NCI-H1092 treated with DMSO at 0.1 percent for 48 hours (cell line): ENCODE measurements around the gene PEX10.
A peak's percentile ranks its signal among the peaks of the same experiment; 100 is the strongest.

Experiments
- DNase-seq: peaks from one replicate; lab custom pipeline; 2025; lab: John Stamatoyannopoulos, UW

PEX10 gene

DNA sequence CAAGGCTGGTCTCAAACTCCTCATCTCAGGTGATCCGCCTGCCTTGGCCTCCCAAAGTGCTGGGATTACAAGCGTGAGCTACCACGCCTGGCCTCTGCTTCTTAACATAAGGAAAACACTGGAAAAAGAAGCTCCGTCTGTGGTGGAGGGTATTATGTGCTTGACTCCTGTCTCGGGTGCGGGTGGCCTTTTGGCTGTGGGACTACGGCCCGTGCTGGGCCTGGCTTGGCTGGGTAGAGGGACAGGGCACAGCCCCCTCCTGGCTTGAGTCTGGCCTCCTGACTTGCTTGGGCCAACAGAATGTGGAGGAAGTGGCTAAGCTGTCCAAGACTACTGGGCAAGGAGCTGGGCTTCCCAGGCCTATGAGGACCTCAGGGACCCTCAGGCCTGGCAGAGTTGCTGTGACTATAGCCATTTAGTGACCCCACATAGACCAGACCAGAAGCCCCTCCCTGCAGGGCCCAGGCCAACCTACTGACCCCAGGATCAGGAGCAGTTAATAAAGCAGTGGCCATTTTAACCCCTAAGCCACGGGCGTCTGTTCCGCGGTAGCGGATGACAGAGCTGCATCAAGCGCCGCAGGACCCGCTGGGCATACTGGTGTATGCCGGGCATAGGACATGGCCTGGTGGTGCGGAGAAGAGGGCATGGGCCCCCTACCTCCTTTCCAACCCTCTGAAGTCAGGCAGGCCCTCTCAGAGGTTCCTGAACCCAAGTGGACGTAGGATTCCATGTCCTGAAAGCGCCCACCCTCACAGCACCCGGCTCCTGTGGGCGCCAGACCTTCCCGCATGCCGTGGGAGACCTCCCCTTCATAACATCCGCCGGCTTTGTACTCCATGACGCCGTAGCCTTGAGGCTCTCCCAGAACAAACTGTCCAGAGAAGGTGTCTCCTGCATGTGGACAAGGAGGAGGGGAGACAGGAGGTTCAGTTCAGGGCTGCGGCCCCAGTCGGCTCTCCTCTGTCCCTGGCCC lies 25.4 kb downstream of the PEX10 start:
- no peak for DNase-seq

GRCh38 chr1:2385606-2386280 lies 26.6 kb downstream of the PEX10 start:
- DNase-seq: no peak

- no peak for DNase-seq
Observed at GRCh38 chr1:2384941-2385481, 27.4 kb downstream of the PEX10 start.

DNA sequence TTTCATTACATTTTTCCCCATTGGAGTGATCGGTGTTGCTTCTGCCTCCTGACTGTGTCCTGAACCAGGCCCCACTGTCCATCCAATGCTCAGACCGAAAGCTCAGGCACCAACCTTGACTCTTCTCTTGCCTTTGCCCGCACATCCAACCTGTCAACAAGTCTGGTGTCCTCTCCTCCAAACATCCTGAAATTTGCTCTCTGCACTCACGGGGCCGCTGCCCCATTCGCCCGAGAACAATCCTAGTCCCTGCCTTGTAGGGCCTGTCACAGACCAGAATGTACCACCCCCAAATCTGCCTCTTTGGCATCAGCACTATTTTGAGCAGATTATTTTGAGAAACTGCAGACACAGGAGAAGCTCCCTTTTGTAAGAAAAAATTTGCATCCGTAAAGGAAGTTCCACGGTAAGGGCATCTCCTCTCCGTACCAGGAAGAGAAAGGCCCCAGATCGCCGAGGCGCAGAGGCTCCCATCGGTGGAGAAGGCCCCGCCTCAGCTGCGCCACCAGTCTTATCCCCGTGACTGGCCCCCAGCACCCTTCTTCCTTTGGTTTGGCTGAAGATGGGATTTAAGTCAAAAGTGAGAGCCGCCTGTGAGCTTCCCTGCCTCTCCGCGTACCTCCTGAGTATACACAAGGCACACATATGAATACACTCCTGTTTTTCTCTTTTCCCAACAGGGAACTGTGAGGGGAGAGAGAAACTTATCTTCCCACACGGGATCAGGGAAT lies 28.1 kb downstream of the PEX10 start:
- DNase-seq: no peak

- no peak for DNase-seq
Observed at GRCh38 chr1:2383576-2383975, 28.8 kb downstream of the PEX10 start.

- no peak for DNase-seq
Observed at GRCh38 chr1:2382621-2383361, 29.6 kb downstream of the PEX10 start.

- DNase-seq: no peak
Observed at GRCh38 chr1:2381741-2382620, 30.4 kb downstream of the PEX10 start.

DNA sequence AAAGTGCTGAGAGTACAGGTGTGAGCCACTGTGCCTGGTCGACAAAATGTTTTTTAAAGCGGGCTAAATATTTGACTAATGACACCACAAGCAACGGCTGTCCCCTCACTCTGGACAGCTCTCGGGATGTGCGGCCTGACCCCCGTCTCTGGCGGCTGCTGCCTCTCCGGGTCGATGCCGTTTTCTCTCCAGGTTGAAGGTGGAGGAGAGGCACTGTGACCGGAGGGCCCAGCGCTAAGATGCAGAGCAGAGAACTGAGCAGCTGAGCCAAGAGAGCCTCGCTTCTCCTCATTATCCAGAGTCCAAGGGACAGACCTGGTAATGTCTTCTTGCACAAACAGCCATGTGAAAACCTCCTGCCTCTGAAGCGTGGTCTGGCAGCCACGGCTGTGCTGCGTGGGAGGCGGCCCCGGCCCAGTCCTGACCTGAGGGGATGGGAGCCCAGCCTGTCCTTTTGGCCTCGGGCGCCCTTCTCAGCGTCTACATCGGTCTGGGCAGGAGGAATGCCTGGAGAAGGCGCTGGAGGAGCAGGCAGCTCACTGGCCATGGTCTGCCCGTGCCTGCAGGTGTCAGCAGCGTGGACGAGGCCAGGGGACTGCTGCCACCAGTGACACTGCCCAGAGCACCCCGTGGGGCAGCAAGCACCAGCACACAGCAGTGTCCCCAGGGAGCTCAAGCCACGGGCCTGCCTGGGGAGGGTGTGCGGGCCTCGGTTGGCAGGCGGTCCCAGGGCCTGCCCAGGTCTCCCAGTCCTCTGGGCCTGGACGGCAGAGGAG lies 31.4 kb downstream of the PEX10 start:
- no peak for DNase-seq

- no peak for DNase-seq
Observed at GRCh38 chr1:2379733-2380404, 32.5 kb downstream of the PEX10 start.

DNA sequence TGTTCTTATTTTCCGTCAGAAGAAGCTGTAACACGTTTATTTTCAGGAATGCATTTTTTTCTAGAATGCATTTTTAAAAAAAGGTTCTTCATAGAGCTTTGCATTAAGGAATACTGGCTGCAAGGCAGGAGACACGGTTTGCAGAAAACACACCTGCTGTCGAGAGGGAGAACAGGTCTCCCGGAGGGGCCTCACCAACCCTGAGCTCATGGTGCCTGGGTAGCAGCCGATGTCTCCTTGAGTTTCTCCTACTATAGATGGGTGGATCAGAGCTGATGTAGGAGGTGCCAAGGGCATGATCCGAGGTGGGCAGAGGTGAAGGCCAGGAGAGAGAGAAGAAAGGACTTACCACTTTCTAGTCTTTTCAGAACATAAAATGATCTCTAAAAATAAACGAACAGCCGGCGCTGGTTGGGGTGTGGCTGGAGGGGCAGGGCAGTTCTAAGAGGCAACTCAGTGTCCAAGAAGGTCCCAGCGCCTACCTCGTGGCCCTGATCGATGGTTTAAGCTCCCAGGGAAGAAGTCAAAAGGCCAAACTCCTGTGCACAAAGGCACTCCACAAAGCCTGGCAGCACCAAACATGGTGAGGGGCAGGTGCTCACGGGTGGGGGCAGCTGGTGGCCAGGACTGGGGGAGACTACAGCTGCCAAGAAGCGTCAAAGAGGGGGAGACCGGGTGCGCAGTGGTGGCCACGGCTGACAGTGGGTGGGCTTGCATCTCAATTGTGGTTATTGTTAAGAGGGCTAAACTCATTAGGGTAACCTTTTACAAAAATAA lies 33.2 kb downstream of the PEX10 start:
- no peak for DNase-seq

- peak; percentile 20 for DNase-seq
Observed at GRCh38 chr1:2378441-2378851, 33.9 kb downstream of the PEX10 start.

GRCh38 chr1:2377751-2378440 lies 34.5 kb downstream of the PEX10 start:
- DNase-seq: no peak

GRCh38 chr1:2376931-2377672 lies 35.3 kb downstream of the PEX10 start:
- DNase-seq: no peak

DNA sequence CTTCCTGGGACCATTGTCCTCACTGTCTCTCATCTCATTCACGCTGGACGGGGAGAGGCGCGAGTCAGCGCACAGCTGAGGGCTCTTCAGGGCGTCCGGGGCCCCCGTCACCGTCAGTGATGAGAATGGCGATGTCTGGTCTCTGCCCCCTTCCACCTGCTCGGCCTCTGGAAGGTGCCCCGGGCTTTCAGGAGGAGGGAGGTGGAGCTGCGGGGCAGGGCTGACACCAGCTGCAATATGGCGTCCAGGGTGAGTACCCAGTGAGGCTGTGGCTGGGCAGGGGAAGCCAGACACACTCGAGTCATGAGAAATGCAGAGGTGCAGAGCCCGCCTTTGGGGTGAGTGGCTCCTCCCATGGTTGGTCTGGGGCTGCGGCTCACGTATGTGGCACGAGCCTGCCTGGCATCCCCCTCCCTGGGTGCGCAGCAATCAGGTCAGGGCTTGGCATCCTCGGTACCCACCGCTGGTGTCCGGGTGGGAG lies 36.1 kb downstream of the PEX10 start:
- no peak for DNase-seq

DNA sequence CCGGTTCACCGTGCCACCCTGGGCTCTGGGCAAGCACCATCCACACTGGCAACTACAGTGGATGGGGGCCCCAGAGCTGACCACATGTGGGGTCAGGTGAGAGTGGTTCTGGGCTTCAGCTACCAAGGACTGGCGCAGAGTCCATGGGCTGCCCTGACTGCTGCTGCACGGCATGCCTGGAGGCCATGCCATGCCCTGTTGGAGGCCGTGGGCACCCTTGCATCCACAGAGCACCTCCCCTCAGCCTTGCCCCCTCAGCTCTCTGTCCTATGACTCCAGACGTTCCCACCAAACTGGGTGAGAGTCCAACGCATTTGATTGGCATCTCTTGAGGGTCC lies 36.5 kb downstream of the PEX10 start:
- DNase-seq: no peak

GRCh38 chr1:2375246-2375922 lies 37.0 kb downstream of the PEX10 start:
- DNase-seq: no peak
